AG20443 (cell line): ENCODE measurements around the gene UQCRQ.

ENCODE experiments used
- DNase-seq: peaks from one replicate; pipeline ENCODE4 v3.0.0; 2012; ENCODE audit warnings: low spot score, mixed read lengths

UQCRQ gene

GRCh38 chr5:132866342-132867045, at the start of gene UQCRQ, which contains the start of gene GDF9:
Gene UQCRQ, plus strand, starts transcription at chr5:132866642. Its CDS starts 240 bp downstream, at chr5:132866882.
Gene GDF9, minus strand, starts transcription at chr5:132866469. Its CDS starts 1,936 bp downstream, at chr5:132864533.
- peak; percentile 98 for DNase-seq

- DNase-seq, result no peak
These were observed 49.4 kb upstream of the UQCRQ start for GRCh38 chr5:132817011-132817410.

GRCh38 chr5:132819468-132819867, 47.0 kb upstream of the UQCRQ start:
- no peak for DNase-seq

GRCh38 chr5:132820162-132820754, 46.2 kb upstream of the UQCRQ start:
- DNase-seq, result peak; percentile 91

- no peak for DNase-seq
These were observed 45.1 kb upstream of the UQCRQ start for GRCh38 chr5:132821350-132821749.

GRCh38 chr5:132821791-132822190, 44.7 kb upstream of the UQCRQ start:
- peak; percentile 53 for DNase-seq

- no peak for DNase-seq
These were observed 43.6 kb upstream of the UQCRQ start for GRCh38 chr5:132822650-132823480.

GRCh38 chr5:132823481-132824050, 42.9 kb upstream of the UQCRQ start:
- DNase-seq, result no peak

- DNase-seq, result no peak
These were observed 42.0 kb upstream of the UQCRQ start for GRCh38 chr5:132824426-132824825.

- no peak for DNase-seq
These were observed 41.2 kb upstream of the UQCRQ start for GRCh38 chr5:132825033-132825833.

- no peak for DNase-seq
These were observed 40.5 kb upstream of the UQCRQ start for GRCh38 chr5:132825834-132826391.

- no peak for DNase-seq
These were observed 39.9 kb upstream of the UQCRQ start for GRCh38 chr5:132826424-132827082.

GRCh38 chr5:132827943-132828673, 38.3 kb upstream of the UQCRQ start:
- DNase-seq, result no peak

GRCh38 chr5:132828846-132829494, 37.5 kb upstream of the UQCRQ start:
- no peak for DNase-seq

GRCh38 chr5:132829742-132830435, 36.6 kb upstream of the UQCRQ start:
- peak; percentile 94 for DNase-seq

GRCh38 chr5:132830436-132831094, 35.9 kb upstream of the UQCRQ start, which contains the start of gene SHROOM1:
Gene SHROOM1, minus strand, starts transcription at chr5:132830647. Its CDS starts 4,507 bp downstream, at chr5:132826140.
- peak; percentile 86 for DNase-seq

GRCh38 chr5:132831095-132831860, 35.2 kb upstream of the UQCRQ start:
- DNase-seq, result no peak
